IMR-90 (cell line): ENCODE results near the gene CDC25B. TPM values are rescaled to one million over a fixed set of nuclear protein-coding genes. Genes with fewer than 3 reads are reported as not detected.

Experiments
- ATAC-seq: fragments of 200-7000 bp; cut with Tn5 transposase; 2 replicates; pipeline ENCODE4 v1.9.1; 2020; ENCODE audit warnings: low read depth, mild to moderate bottlenecking, moderate library complexity
- BruUV-seq: library from RNA; stranded (reverse); fragments of 400-500 nt; replicated peaks from 2 replicates; lab custom pipeline; 2021; lab: Mats Ljungman, UMichigan
- CTCF ChIA-PET: fragments of 300-600 bp; formaldehyde crosslinking; extraction: SDS; loops from one replicate; lab custom pipeline; 2021; ENCODE audit warnings: antibody characterized with exemption; lab: Yijun Ruan, JAX
- POLR2A ChIA-PET: fragments of 300-600 bp; sonication (Branson Sonifier 250); formaldehyde crosslinking; loops from one replicate; lab custom pipeline; 2022; ENCODE audit warnings: antibody characterized with exemption; ENCODE audit not compliant: unreplicated experiment; lab: Charles Lee
- DNase-seq: peaks from one replicate; pipeline ENCODE4 v3.0.0; 2013
- H2AFZ ChIP-seq: replicated peaks from 2 replicates; pipeline ENCODE3; 2013; ENCODE audit warnings: low read length, mild to moderate bottlenecking; ENCODE audit not compliant: poor library complexity
- H2AK5ac ChIP-seq: 2 replicates; pipeline ENCODE4 v1.6.1; 2013; ENCODE audit warnings: low read depth, low read length, inconsistent platforms
- H2AK9ac ChIP-seq: replicated peaks from 2 replicates; pipeline ENCODE3; 2013; ENCODE audit warnings: mild to moderate bottlenecking, low read depth, low read length, moderate library complexity; ENCODE audit not compliant: poor library complexity
- H2BK120ac ChIP-seq: 2 replicates; pipeline ENCODE4 v1.6.1; 2013; ENCODE audit warnings: low read depth, low read length, inconsistent platforms
- H2BK15ac ChIP-seq: 3 replicates; pipeline ENCODE4 v1.6.1; 2013; ENCODE audit warnings: low read depth, low read length, inconsistent platforms
- H2BK20ac ChIP-seq: 2 replicates; pipeline ENCODE4 v1.6.1; 2013; ENCODE audit warnings: low read depth, mild to moderate bottlenecking, inconsistent platforms, low read length, moderate library complexity
- H2BK5ac ChIP-seq: 2 replicates; pipeline ENCODE4 v1.6.1; 2013; ENCODE audit warnings: mild to moderate bottlenecking, low read depth, low read length, inconsistent platforms; ENCODE audit not compliant: poor library complexity, severe bottlenecking
- H3K14ac ChIP-seq: replicated peaks from 2 replicates; pipeline ENCODE4 v1.6.1; 2013; ENCODE audit warnings: low read depth, low read length, inconsistent platforms
- H3K18ac ChIP-seq: 2 replicates; pipeline ENCODE4 v1.6.1; 2013; ENCODE audit warnings: low read depth, low read length, control low read depth
- H3K23ac ChIP-seq: 2 replicates; pipeline ENCODE4 v1.6.1; 2013; ENCODE audit warnings: low read depth, low read length, inconsistent platforms
- H3K27ac ChIP-seq: 2 replicates; pipeline ENCODE4 v1.5.1; 2013; ENCODE audit warnings: mild to moderate bottlenecking, control low read depth, low read length; ENCODE audit not compliant: insufficient read depth
- H3K27me3 ChIP-seq: 2 replicates; pipeline ENCODE4 v1.6.1; 2013; ENCODE audit warnings: low read length; ENCODE audit not compliant: control insufficient read depth, insufficient read depth
- H3K36me3 ChIP-seq: 2 replicates; pipeline ENCODE4 v1.6.1; 2013; ENCODE audit warnings: low read length, mixed read lengths; ENCODE audit not compliant: control insufficient read depth, insufficient read depth
- H3K4ac ChIP-seq: 2 replicates; pipeline ENCODE4 v1.6.1; 2013; ENCODE audit warnings: low read depth, low read length, inconsistent platforms
- H3K4me1 ChIP-seq: 2 replicates; pipeline ENCODE4 v1.6.1; 2013; ENCODE audit warnings: low read length, mixed read lengths; ENCODE audit not compliant: control insufficient read depth, insufficient read depth
- H3K4me2 ChIP-seq: 2 replicates; pipeline ENCODE4 v1.6.1; 2013; ENCODE audit warnings: low read depth, mild to moderate bottlenecking, control low read depth, low read length, moderate library complexity
- H3K4me3 ChIP-seq: 2 replicates; pipeline ENCODE4 v1.5.1; 2013; ENCODE audit warnings: low read depth, mild to moderate bottlenecking, control low read depth, low read length, moderate library complexity; ENCODE audit not compliant: insufficient read depth
- H3K56ac ChIP-seq: 2 replicates; pipeline ENCODE4 v1.6.1; 2013; ENCODE audit warnings: low read length, inconsistent platforms; ENCODE audit not compliant: insufficient read depth; ENCODE audit errors: extremely low read depth
- H3K79me1 ChIP-seq, 2 experiments: 2 replicates each; pipeline ENCODE4 v1.6.1; 2013; ENCODE audit warnings: low read length in 2 of 2, inconsistent platforms in 1 of 2, low read depth in 1 of 2
- H3K9ac ChIP-seq: 2 replicates; pipeline ENCODE4 v1.6.1; 2013; ENCODE audit warnings: low read depth, low read length, control low read depth
- H3K9me1 ChIP-seq: 2 replicates; pipeline ENCODE4 v1.6.1; 2013; ENCODE audit warnings: low read length, inconsistent platforms; ENCODE audit not compliant: insufficient read depth
- H3K9me3 ChIP-seq: 2 replicates; pipeline ENCODE4 v1.6.1; 2013; ENCODE audit warnings: low read length; ENCODE audit not compliant: control insufficient read depth, insufficient read depth
- H4K20me1 ChIP-seq: 2 replicates; pipeline ENCODE4 v1.6.1; 2013; ENCODE audit warnings: low read length, inconsistent platforms; ENCODE audit not compliant: insufficient read depth
- H4K5ac ChIP-seq: 2 replicates; pipeline ENCODE4 v1.6.1; 2013; ENCODE audit warnings: mild to moderate bottlenecking, low read depth, low read length, control low read depth
- H4K8ac ChIP-seq, 2 experiments: 2 replicates each; pipeline ENCODE4 v1.6.1; 2013; ENCODE audit warnings: low read depth in 2 of 2, low read length in 2 of 2, control low read depth in 1 of 2, inconsistent platforms in 1 of 2
- H4K91ac ChIP-seq: 2 replicates; pipeline ENCODE4 v1.6.1; 2013; ENCODE audit warnings: low read depth, low read length, inconsistent platforms; ENCODE audit not compliant: insufficient read depth
- CEBPB ChIP-seq: IDR thresholded peaks from 2 replicates; pipeline ENCODE4 v1.6.1; 2012; ENCODE audit warnings: low read depth, low read length, improper control_type of control experiment
- CHD1 ChIP-seq: IDR thresholded peaks from 2 replicates; pipeline ENCODE4 v1.6.1; 2012; ENCODE audit warnings: low read depth, low read length, improper control_type of control experiment
- FOS ChIP-seq: fragments of 150-350 bp; IDR thresholded peaks from 2 replicates; pipeline ENCODE4 v1.6.1; 2016; ENCODE audit warnings: low read depth, low read length
- MAFK ChIP-seq: IDR thresholded peaks from 2 replicates; pipeline ENCODE4 v1.6.1; 2012; ENCODE audit warnings: low read depth, low read length, improper control_type of control experiment
- MAZ ChIP-seq: IDR thresholded peaks from 2 replicates; pipeline ENCODE4 v1.6.1; 2012; ENCODE audit warnings: low read depth, mild to moderate bottlenecking, low read length, improper control_type of control experiment, moderate library complexity, borderline replicate concordance
- MXI1 ChIP-seq: IDR thresholded peaks from 2 replicates; pipeline ENCODE4 v1.6.1; 2012; ENCODE audit warnings: low read depth, mild to moderate bottlenecking, low read length, moderate library complexity, borderline replicate concordance
- POLR2A ChIP-seq: IDR thresholded peaks from 2 replicates; pipeline ENCODE4 v1.6.1; 2012; ENCODE audit warnings: mild to moderate bottlenecking, low read depth, low read length
- RAD21 ChIP-seq: IDR thresholded peaks from 2 replicates; pipeline ENCODE4 v1.6.1; 2012; ENCODE audit warnings: low read length, improper control_type of control experiment
- RCOR1 ChIP-seq: IDR thresholded peaks from 2 replicates; pipeline ENCODE4 v1.6.1; 2012; ENCODE audit warnings: mild to moderate bottlenecking, low read length, improper control_type of control experiment; ENCODE audit not compliant: insufficient replicate concordance
- WGBS, 2 experiments: methylation state at CpG; one replicate each; pipeline versions ENCODE4 v1.1.5 to v1.1.7; 2013; ENCODE audit warnings: missing lambda C conversion rate in 2 of 2; ENCODE audit not compliant: insufficient read length in 1 of 2; ENCODE audit errors: extremely low coverage in 2 of 2; 5-methylcytosine and 5-hydroxymethylcytosine counted together
- dilution Hi-C: fragments of 300-500 bp; cut with HindIII; formaldehyde crosslinking; loops from one replicate; pipeline ENCODE4 v1.14.3; 2018; ENCODE audit warnings: low sequenced_read_pairs; ENCODE audit not compliant: unreplicated experiment
- in situ Hi-C: fragments of 300-500 bp; cut with MboI; formaldehyde crosslinking; loops from 3 replicates; pipeline ENCODE4 v1.14.3; 2019; ENCODE audit warnings: low sequenced_read_pairs, inconsistent platforms, mixed read lengths
- intact Hi-C: fragments of 100-400 bp; cut with micrococcal nuclease; formaldehyde crosslinking; loops from 2 replicates; pipeline ENCODE4 v1.10.0; 2022
- polyA plus RNA-seq, 3 experiments: library from polyadenylated mRNA; depleted of rRNA; stranded (reverse); fragments of >200 nt; gene quantifications; 2 replicates each; pipeline ENCODE4 v1.2.3, GENCODE V29; 2012; ENCODE audit warnings: low replicate concordance in 1 of 3
- total RNA-seq: library from RNA; depleted of rRNA; stranded (reverse); fragments of >200 nt; gene quantifications from 2 replicates; pipeline ENCODE4 v1.2.3, GENCODE V29; 2012
- TF ChIP-seq, protein P1 (sequence below): conservative IDR thresholded peaks from 2 replicates; pipeline ENCODE4 v1.5.1; 2012; ENCODE audit warnings: mild to moderate bottlenecking, low read depth, low read length, improper control_type of control experiment
- TF ChIP-seq, protein P2 (sequence below): fragments of 150-350 bp; IDR thresholded peaks from 2 replicates; pipeline ENCODE4 v1.6.1; 2017; ENCODE audit warnings: mild to moderate bottlenecking, antibody characterized with exemption, low read length, low read depth

The CDC25B gene
- total and polyA plus RNA-seq, 2 of the 4 experiments (the other 2 are of a cell fraction): 14.5 to 50.5 TPM

DNA sequence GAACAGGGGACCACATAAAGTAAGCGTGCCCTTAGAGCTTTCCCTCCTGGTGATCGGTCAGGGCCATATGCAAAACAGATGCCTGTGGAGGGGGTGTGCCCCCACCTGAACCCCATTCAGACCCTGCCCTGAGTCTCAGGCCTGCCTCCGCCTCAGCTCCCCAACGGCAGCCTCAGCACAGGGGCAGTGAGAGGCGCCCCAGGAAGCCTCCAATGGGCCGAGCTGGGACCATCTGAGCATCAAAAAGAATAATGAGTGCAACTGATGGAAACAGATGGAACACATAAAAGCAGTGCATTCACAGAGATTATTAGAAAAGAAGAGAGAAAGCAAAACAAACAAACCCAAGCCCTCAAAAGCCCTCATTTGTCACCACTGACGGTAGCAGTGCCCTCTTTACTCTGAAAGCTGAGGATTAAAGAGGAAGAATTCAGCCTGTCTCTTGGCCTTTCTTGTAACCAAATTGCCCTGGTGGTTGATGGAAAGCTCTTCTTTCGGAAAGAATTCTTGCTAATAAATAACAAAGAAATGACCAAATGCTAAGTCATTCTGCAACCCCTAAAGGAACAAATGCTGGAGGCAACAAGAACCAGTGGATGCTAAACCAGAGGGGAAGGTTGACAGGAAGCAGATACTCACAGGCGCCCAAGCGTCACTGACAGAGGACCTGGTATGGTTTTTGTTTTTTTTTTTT is 35.3 kb upstream of the CDC25B start:
- H3K14ac ChIP-seq: no peak overlapping the region
- POLR2A ChIA-PET: interaction anchor here (0.6 to 1.2 kb wide), 3 partner anchors 8 to 25 kb away, joined by 3 to 8 read pairs (median 3); no protein-coding TSS in a partner anchor

More for the DNA sequence above, 35.3 kb upstream of the CDC25B start:
- Histone ChIP-seq H4K91ac (no peak overlapping the region), H3K9me1 (peaks cover 5% of the 10 kb centered on the region; the same call in 1 of the 2 replicates), H3K9ac (no peak overlapping the region), H3K27ac (no peak overlapping the region), H3K27me3 (no peaks in the 10 kb centered on the region), H4K20me1 (peaks cover 9% of the 10 kb centered on the region; the same call in 1 of the 2 replicates), H3K9me3 (no peaks in the 10 kb centered on the region), H3K4me3 (no peak overlapping the region), H4K8ac (peak overlapping the region in 1 of 2 experiments; percentile 42; a peak in 1 of 4 replicates), H3K4me1 (no peaks in the 10 kb centered on the region; the same call in 1 of the 2 replicates), H2BK120ac (no peak overlapping the region), H2BK5ac (no peak overlapping the region), H2AK9ac (no peak overlapping the region), H2AFZ (no peak overlapping the region), H3K36me3 (peaks cover 4% of the 10 kb centered on the region; the same call in 1 of the 2 replicates), H3K23ac (no peak overlapping the region), H2AK5ac (no peak overlapping the region), H3K4me2 (no peak overlapping the region), H3K18ac (no peak overlapping the region), H2BK20ac (no peak overlapping the region), H3K4ac (no peak overlapping the region), H4K5ac (no peak overlapping the region), H3K79me1 (peaks cover 3 to 34% of the 10 kb centered on the region in 2 experiments; a peak in 3 of 4 replicates), H2BK15ac (no peak overlapping the region), H3K56ac (no peak overlapping the region)
- ATAC-seq: no peak; the same call in 1 of the 2 replicates
- dilution Hi-C loops: no loop called here
- no TSS peak for BruUV-seq
- in situ Hi-C loops: no loop called here
- WGBS, 2 experiments: 86% methylated on average over 2 of the region's 10 CpGs; no CpG with 5 or more reads in 1 of the 2 experiments
- TF ChIP-seq CHD1 (no peak), FOS (no peak), POLR2A (no peak), MXI1 (no peak), RCOR1 (no peak), CEBPB (no peak), MAFK (no peak), RAD21 (no peak), MAZ (no peak)
- TF ChIP-seq, protein P1, sequence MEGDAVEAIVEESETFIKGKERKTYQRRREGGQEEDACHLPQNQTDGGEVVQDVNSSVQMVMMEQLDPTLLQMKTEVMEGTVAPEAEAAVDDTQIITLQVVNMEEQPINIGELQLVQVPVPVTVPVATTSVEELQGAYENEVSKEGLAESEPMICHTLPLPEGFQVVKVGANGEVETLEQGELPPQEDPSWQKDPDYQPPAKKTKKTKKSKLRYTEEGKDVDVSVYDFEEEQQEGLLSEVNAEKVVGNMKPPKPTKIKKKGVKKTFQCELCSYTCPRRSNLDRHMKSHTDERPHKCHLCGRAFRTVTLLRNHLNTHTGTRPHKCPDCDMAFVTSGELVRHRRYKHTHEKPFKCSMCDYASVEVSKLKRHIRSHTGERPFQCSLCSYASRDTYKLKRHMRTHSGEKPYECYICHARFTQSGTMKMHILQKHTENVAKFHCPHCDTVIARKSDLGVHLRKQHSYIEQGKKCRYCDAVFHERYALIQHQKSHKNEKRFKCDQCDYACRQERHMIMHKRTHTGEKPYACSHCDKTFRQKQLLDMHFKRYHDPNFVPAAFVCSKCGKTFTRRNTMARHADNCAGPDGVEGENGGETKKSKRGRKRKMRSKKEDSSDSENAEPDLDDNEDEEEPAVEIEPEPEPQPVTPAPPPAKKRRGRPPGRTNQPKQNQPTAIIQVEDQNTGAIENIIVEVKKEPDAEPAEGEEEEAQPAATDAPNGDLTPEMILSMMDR: no peak
- TF ChIP-seq, protein P2, sequence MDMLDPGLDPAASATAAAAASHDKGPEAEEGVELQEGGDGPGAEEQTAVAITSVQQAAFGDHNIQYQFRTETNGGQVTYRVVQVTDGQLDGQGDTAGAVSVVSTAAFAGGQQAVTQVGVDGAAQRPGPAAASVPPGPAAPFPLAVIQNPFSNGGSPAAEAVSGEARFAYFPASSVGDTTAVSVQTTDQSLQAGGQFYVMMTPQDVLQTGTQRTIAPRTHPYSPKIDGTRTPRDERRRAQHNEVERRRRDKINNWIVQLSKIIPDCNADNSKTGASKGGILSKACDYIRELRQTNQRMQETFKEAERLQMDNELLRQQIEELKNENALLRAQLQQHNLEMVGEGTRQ: no peak
- no peak for DNase-seq
- intact Hi-C loops: no loop called here
- CTCF ChIA-PET: interaction anchor here (0.8 kb wide), 1 partner anchor 21 kb away, joined by 4 read pairs; the partner anchor contains the start of gene SPEF1
